Heart left ventricle (tissue), 13 donors: ENCODE results near the gene RPS14.

Source experiments
- CTCF ChIP-seq, 12 donors: fragments of 200-600 bp; sonication (generic) in 4 of 12; IDR thresholded peaks; one replicate each; pipeline versions ENCODE4 v1.5.0 to v1.8.0; 2018 to 2022; ENCODE audit warnings: antibody characterized with exemption in 12 of 12, mild to moderate bottlenecking in 5 of 12
- POLR2A ChIP-seq, 2 donors: fragments of 450-650 bp; IDR thresholded peaks; one replicate each; pipeline ENCODE4 v1.6.1; 2017; ENCODE audit warnings: antibody characterized with exemption in 2 of 2, mild to moderate bottlenecking in 2 of 2, moderate library complexity in 2 of 2
- donor health status: ischemic (EF 13 %, LVEDD 7.1; RV severe dilation, severe dysfunction).
- donor health status: DM: no; HTN: yes; CAD: no.
- donor health status: DM: no; HTN: no; CAD: no.
- donor health status: ischemic (EF 25% LVEDD 6.9; RV normal size, moderate dysfunction).
- donor health status: ischemic (EF 25% LVEDD 5.7; RV mildly dilated, moderate dysfunction).
- donor health status: ischemic (EF 35%, LVEDD 5.7; RV mildly dilated, moderate dysfunction).
- donor health status: nonischemic (EF 11% LVEDD 7.7; RV severe dilation, severe dysfunction).
- donor health status: DM: yes; HTN: yes; CAD: no.
- donor health status: PGD.
- donor health status: ischemic (EF 29% LVEDD 5.4; RV normal size, mild dysfunction).
- donor health status: nonischemic (EF 23%, LVEDD 6.1; RV moderate dilation, normal function).

- TF ChIP-seq POLR2A (IDR thresholded peaks at IDR 0.05): no peak
- TF ChIP-seq CTCF (IDR thresholded peaks at IDR 0.05): no peak
Observed at GRCh38 chr5:150407096-150407720, 42.3 kb downstream of the RPS14 start.
